Measurements from ENCODE around the gene VAMP5. TPM values are rescaled to one million over a fixed set of nuclear protein-coding genes. Genes with fewer than 3 reads are reported as not detected.

VAMP5 gene
- total and polyA plus RNA-seq, 2 of the 8 experiments (the other 6 are each of a cell fraction or from before 2014, with no cell fraction given): 4.7 to 14.2 TPM

DNA sequence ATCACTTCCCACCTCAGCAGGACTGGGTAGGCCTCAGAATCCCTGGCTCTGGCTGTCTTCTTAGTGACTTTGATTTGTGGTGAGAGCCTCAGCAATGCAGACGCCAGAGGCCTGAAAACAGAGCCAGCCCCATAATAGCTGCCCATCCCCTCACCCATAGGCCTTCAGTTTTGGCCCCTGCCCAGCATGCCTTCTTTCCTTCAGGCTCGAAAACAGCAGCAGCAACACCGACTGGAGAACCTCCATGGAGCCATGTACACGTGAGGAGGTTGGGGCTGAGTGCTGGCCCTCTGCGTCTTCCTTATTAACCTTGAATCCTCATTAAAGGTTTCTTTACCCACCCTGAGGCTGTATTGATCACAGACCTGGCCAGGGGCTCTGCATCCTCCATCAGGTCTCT is 13.0 kb downstream of the VAMP5 start:
- Histone ChIP-seq H3K4me3 (ENCODE audit: extremely low read depth in 1 of 4, insufficient read depth in 2 of 4, low read depth in 3 of 4, low read length in 4 of 4) (no peak overlapping the region), H2BK5ac (ENCODE audit: low read depth, low read length) (no peak overlapping the region), H4K91ac (replicated peaks; ENCODE audit: insufficient read length, low read length) (no peak overlapping the region), H2BK12ac (ENCODE audit: low read depth, low read length) (no peak overlapping the region), H2BK20ac (ENCODE audit: low read length) (no peak overlapping the region), H2BK120ac (replicated peaks; ENCODE audit: low read depth, low read length) (no peak overlapping the region), H4K5ac (ENCODE audit: insufficient read length, low read depth, low read length) (no peak overlapping the region), H3K27me3 (replicated peaks in 1 of 4; ENCODE audit: control insufficient read depth in 3 of 4, extremely low read depth in 1 of 4, insufficient read depth in 3 of 4, low read length in 3 of 4) (no peaks in the 10 kb centered on the region), H2AFZ (ENCODE audit: low read length) (no peak overlapping the region), H3K23me2 (ENCODE audit: low read depth, low read length) (peaks cover 19% of the 10 kb centered on the region), H3K36me3 (ENCODE audit: control insufficient read depth in 2 of 4, insufficient read depth in 4 of 4, low read length in 3 of 4) (peaks cover 4 to 21% (median 7%) of the 10 kb centered on the region in 4 experiments; a peak in 4 of 8 replicates), H3K14ac (ENCODE audit: insufficient read length) (no peak overlapping the region), H4K8ac (ENCODE audit: extremely low read depth, insufficient read depth, low read length) (no peak overlapping the region), H3K4me1 (replicated peaks in 1 of 4; ENCODE audit: control insufficient read depth in 3 of 4, insufficient read depth in 4 of 4, low read length in 3 of 4) (peaks cover 0 to 16% (median 5%) of the 10 kb centered on the region in 4 experiments; a peak in 6 of 7 replicates), H3K4me2 (ENCODE audit: insufficient read depth in 1 of 2, low read depth in 2 of 2, low read length in 2 of 2) (no peak overlapping the region; a peak in 1 of 4 replicates), H3K9me3 (ENCODE audit: insufficient read depth in 2 of 2, low read depth in 1 of 2, low read length in 1 of 2) (no peaks in the 10 kb centered on the region), H3K56ac (replicated peaks; ENCODE audit: insufficient read length, low read depth, low read length) (no peak overlapping the region), H4K20me1 (replicated peaks in 1 of 2; ENCODE audit: control insufficient read depth in 1 of 2, insufficient read depth in 2 of 2, low read length in 2 of 2) (peaks cover 2 to 9% of the 10 kb centered on the region in 2 experiments), H3K79me2 (ENCODE audit: control insufficient read depth in 1 of 2, insufficient read depth in 2 of 2, low read length in 2 of 2) (peaks cover 0 to 18% of the 10 kb centered on the region in 2 experiments; a peak in 3 of 4 replicates), H2BK15ac (ENCODE audit: low read length) (no peak overlapping the region), H3K4ac (replicated peaks; ENCODE audit: insufficient read length, low read depth, low read length) (no peak overlapping the region), H3K79me1 (ENCODE audit: low read depth, low read length) (peaks cover 4% of the 10 kb centered on the region; the same call in 1 of the 2 replicates), H3K23ac (ENCODE audit: insufficient read length) (no peak overlapping the region), H3K27ac (ENCODE audit: low read depth, low read length) (no peak overlapping the region), H3K9ac (replicated peaks in 1 of 4; ENCODE audit: extremely low read depth in 1 of 4, low read depth in 3 of 4, low read length in 3 of 4) (no peak overlapping the region), H2AK5ac (ENCODE audit: low read depth, low read length) (no peak overlapping the region), H3K18ac (ENCODE audit: extremely low read depth, low read length) (no peak overlapping the region)
- ChIA-PET POLR2A (ENCODE audit: partially characterized antibody) (interaction anchor here (0.7 to 3.8 kb wide), 6 partner anchors 8 to 244 kb away, joined by 3 to 39 read pairs (median 14); partner anchors contain the start of genes C2orf68 and MAT2A), CTCF (ENCODE audit: partially characterized antibody) (interaction anchor here (0.7 kb wide), 1 partner anchor 50 kb away, joined by 3 read pairs; no protein-coding TSS in a partner anchor)
- FAIRE-seq (no peak), DNase-seq (ENCODE audit: low read depth in 1 of 2, low spot score in 2 of 2) (no peak)
- WGBS, 2 experiments (ENCODE audit: extremely low coverage in 1 of 2, insufficient coverage in 1 of 2, insufficient read length in 1 of 2, insufficient replicate concordance in 2 of 2, low coverage in 1 of 2, low lambda C conversion rate in 2 of 2, missing lambda C conversion rate in 1 of 2): 91% methylated on average over 5 of the region's 5 CpGs; no CpG with 5 or more reads in 1 of the 2 experiments

Data from H1 (cell line).